Activated CD4-positive, alpha-beta T cell treated with anti-CD3 and anti-CD28 coated beads for 36 hours (primary cell): ENCODE data around the gene SPEM1. TPM values are rescaled to one million over a fixed set of nuclear protein-coding genes. Genes with fewer than 3 reads are reported as not detected.

ENCODE experiments used
- ATAC-seq: fragments of 200-7000 bp; cut with Tn5 transposase; one replicate; pipeline ENCODE4 v1.10.0; 2021; ENCODE audit warnings: mild to moderate bottlenecking, moderate library complexity
- CTCF ChIA-PET: fragments of 350-600 bp; sonication (Branson Sonifier 250); formaldehyde crosslinking; loops from one replicate; lab custom pipeline; 2021; ENCODE audit warnings: antibody characterized with exemption; lab: Charles Lee
- POLR2A ChIA-PET: fragments of 350-600 bp; sonication (Branson Sonifier 250); formaldehyde crosslinking; loops from one replicate; lab custom pipeline; 2021; ENCODE audit warnings: antibody characterized with exemption, inconsistent platforms; lab: Charles Lee
- DNase-seq: peaks from one replicate; pipeline ENCODE4 v3.0.0-alpha.2; 2020
- H3K27ac Mint-ChIP-seq: one replicate; pipeline ENCODE4 v1.8.0; 2021; ENCODE audit warnings: mixed read lengths
- H3K27me3 Mint-ChIP-seq: one replicate; pipeline ENCODE4 v1.8.0; 2021; ENCODE audit warnings: mixed read lengths
- H3K36me3 Mint-ChIP-seq: one replicate; pipeline ENCODE4 v1.8.0; 2021; ENCODE audit warnings: low read depth, mixed read lengths
- H3K4me1 Mint-ChIP-seq: one replicate; pipeline ENCODE4 v1.8.0; 2021; ENCODE audit warnings: mixed read lengths
- H3K4me3 Mint-ChIP-seq: one replicate; pipeline ENCODE4 v1.8.0; 2021; ENCODE audit warnings: mild to moderate bottlenecking, moderate library complexity, mixed read lengths
- H3K9me3 Mint-ChIP-seq: one replicate; pipeline ENCODE4 v1.8.0; 2021; ENCODE audit warnings: low read depth, mixed read lengths
- intact Hi-C, 2 experiments: fragments of 100-400 bp; cut with DNase I in 1 of 2; cut with micrococcal nuclease in 1 of 2; formaldehyde crosslinking; loops; one replicate each; pipeline versions ENCODE4 v1.14.2 to v1.15.1; 2022 to 2024; cut with DNase I, micrococcal nuclease
- total RNA-seq, 2 experiments: library from RNA; stranded (reverse); gene quantifications; one replicate each; pipeline ENCODE4 v1.2.3, GENCODE V29; 2021

The SPEM1 gene
- total RNA-seq, 2 experiments from 2014 or later, result not detected

- H3K9me3 Mint-ChIP-seq, result no peaks in the 10 kb centered on the region
- no peak overlapping the region for H3K27ac Mint-ChIP-seq
- H3K4me3 Mint-ChIP-seq, result no peak overlapping the region
- H3K36me3 Mint-ChIP-seq, result no peaks in the 10 kb centered on the region
- POLR2A ChIA-PET, result no interaction called here
- H3K4me1 Mint-ChIP-seq, result no peaks in the 10 kb centered on the region
- DNase-seq, result no peak
- intact Hi-C loops, result no loop called here
- no peak for ATAC-seq
- CTCF ChIA-PET, result no interaction called here
- H3K27me3 Mint-ChIP-seq, result no peaks in the 10 kb centered on the region
These were observed 1.1 kb downstream of the SPEM1 start for GRCh38 chr17:7421186-7421585.

GRCh38 chr17:7423679-7424078 is 3.6 kb downstream of the SPEM1 start:
- H3K4me1 Mint-ChIP-seq, result no peaks in the 10 kb centered on the region
- no peaks in the 10 kb centered on the region for H3K36me3 Mint-ChIP-seq
- no peaks in the 10 kb centered on the region for H3K9me3 Mint-ChIP-seq
- no peak overlapping the region for H3K4me3 Mint-ChIP-seq
- ATAC-seq (no peak), DNase-seq (no peak)
- H3K27me3 Mint-ChIP-seq, result no peaks in the 10 kb centered on the region
- no peak overlapping the region for H3K27ac Mint-ChIP-seq
- intact Hi-C loops, result no loop called here
- ChIA-PET CTCF (interaction anchor here (0.6 to 0.7 kb wide), 2 partner anchors 10 to 219 kb away, joined by 3 read pairs; no protein-coding TSS in a partner anchor), POLR2A (interaction anchor here (0.6 kb wide), 1 partner anchor 263 kb away, joined by 3 read pairs; the partner anchor contains the start of gene TP53)

DNA sequence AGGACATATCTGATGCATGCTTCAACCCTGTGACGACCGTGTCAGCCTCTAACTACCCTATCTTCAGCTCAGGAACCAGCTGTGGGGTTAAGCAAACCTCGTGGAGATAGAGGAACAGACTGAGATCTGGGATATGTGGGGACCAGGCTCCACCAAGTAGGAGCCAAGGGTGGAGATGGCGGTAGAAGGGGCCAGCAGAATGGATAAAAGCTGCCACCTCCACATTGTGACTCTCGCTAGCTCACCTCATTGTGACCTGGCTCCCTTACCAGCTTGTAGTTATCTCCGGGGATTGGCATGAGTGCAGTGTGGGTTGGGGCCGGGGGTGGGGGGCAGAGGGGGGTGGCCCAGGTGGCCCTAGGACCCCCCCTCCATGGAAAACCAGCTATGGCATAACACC is 5.2 kb downstream of the SPEM1 start, which contains the start of gene SPEM2:
Gene SPEM2 (plus strand): TSS at position 301 of the 400 bp plus-strand sequence. CDS start 73 bp downstream, at position 374.
- Mint-ChIP-seq H3K4me3 (no peak within 1 kb of the TSS), H3K9me3 (no peaks in the 10 kb centered on the region), H3K27me3 (no peaks in the 10 kb centered on the region), H3K27ac (no peak within 1 kb of the TSS), H3K4me1 (no peaks in the 10 kb centered on the region), H3K36me3 (no peaks in the 10 kb centered on the region)
- no peak for ATAC-seq
- ChIA-PET POLR2A (no interaction called here), CTCF (interaction anchor here (1.1 kb wide), 1 partner anchor 12 kb away, joined by 4 read pairs; no protein-coding TSS in a partner anchor)
- intact Hi-C loops, result no loop called here
- DNase-seq, result no peak

DNA sequence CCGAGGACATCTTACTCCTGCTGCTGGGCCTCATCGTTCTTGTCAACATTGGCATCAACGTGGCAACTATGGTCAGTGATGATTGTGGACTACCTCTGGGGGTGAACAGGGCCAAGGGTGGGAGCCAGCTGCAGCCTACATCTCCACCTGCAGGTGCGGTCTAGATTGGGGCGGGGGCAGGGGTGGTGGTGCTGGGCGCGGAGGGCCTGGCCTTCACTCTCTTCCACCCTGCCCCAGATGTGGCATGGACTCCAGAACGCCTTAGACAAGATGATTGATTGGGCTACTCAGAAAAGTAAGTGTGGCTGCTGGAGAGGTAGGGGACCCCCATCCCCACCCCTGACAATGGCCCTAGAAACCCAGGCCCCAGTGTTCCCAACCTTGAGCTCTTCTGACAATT is 5.6 kb downstream of the SPEM1 start:
- POLR2A ChIA-PET, result interaction anchor here (0.5 kb wide), 1 partner anchor 301 kb away, joined by 4 read pairs; no protein-coding TSS in a partner anchor
- H3K27ac Mint-ChIP-seq, result no peak overlapping the region
- DNase-seq (no peak), ATAC-seq (no peak)
- no peaks in the 10 kb centered on the region for H3K27me3 Mint-ChIP-seq
- no peak overlapping the region for H3K4me3 Mint-ChIP-seq
- H3K36me3 Mint-ChIP-seq, result no peaks in the 10 kb centered on the region
- CTCF ChIA-PET, result interaction anchor here (1.1 kb wide), 1 partner anchor 13 kb away, joined by 4 read pairs; no protein-coding TSS in a partner anchor
- no peaks in the 10 kb centered on the region for H3K4me1 Mint-ChIP-seq
- intact Hi-C loops, result no loop called here
- no peaks in the 10 kb centered on the region for H3K9me3 Mint-ChIP-seq

- H3K9me3 Mint-ChIP-seq, result no peaks in the 10 kb centered on the region
- POLR2A ChIA-PET, result interaction anchor here (0.5 kb wide), 1 partner anchor 302 kb away, joined by 4 read pairs; no protein-coding TSS in a partner anchor
- no peaks in the 10 kb centered on the region for H3K36me3 Mint-ChIP-seq
- CTCF ChIA-PET, result interaction anchor here (1.1 kb wide), 1 partner anchor 13 kb away, joined by 4 read pairs; no protein-coding TSS in a partner anchor
- H3K27me3 Mint-ChIP-seq, result no peaks in the 10 kb centered on the region
- ATAC-seq (no peak), DNase-seq (no peak)
- H3K27ac Mint-ChIP-seq, result no peak overlapping the region
- no peaks in the 10 kb centered on the region for H3K4me1 Mint-ChIP-seq
- intact Hi-C loops, result no loop called here
- no peak overlapping the region for H3K4me3 Mint-ChIP-seq
These were observed 6.2 kb downstream of the SPEM1 start for GRCh38 chr17:7426203-7426863.

DNA sequence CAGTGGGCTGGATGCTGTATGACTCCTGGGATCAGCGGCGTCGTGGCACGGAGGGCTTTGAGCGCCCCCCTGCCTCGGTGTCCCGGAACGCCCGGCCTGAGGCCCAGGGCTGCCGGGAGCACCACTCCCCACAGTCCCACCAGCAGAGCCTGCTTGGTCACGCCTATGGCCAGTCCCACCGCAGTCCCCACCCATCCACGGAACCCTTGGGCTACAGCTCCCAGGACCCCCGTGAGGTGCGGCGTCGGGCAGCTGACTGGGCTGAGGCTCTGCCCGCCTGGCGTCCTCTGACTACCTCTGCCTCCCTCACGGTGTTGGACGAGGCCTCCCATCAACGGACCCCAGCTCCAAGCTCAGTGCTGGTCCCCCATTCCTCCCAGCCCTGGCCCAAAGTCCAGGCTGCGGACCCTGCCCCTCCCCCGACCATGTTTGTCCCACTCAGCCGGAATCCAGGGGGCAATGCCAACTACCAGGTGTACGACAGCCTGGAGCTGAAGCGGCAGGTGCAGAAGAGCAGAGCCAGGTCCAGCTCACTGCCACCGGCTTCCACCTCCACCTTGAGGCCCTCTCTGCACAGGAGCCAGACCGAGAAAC is 6.9 kb downstream of the SPEM1 start:
- CTCF ChIA-PET, result no interaction called here
- Mint-ChIP-seq H3K27me3 (no peaks in the 10 kb centered on the region), H3K36me3 (no peaks in the 10 kb centered on the region), H3K27ac (no peak overlapping the region), H3K4me3 (no peak overlapping the region), H3K4me1 (no peaks in the 10 kb centered on the region), H3K9me3 (no peaks in the 10 kb centered on the region)
- DNase-seq (no peak), ATAC-seq (no peak)
- POLR2A ChIA-PET, result no interaction called here
- intact Hi-C loops, result no loop called here

GRCh38 chr17:7427549-7427948 is 7.4 kb downstream of the SPEM1 start:
- DNase-seq (no peak), ATAC-seq (no peak)
- H3K9me3 Mint-ChIP-seq, result no peaks in the 10 kb centered on the region
- intact Hi-C loops, result no loop called here
- no peak overlapping the region for H3K4me3 Mint-ChIP-seq
- H3K27ac Mint-ChIP-seq, result no peak overlapping the region
- CTCF ChIA-PET, result no interaction called here
- H3K4me1 Mint-ChIP-seq, result no peaks in the 10 kb centered on the region
- POLR2A ChIA-PET, result interaction anchor here (0.6 kb wide), 1 partner anchor 25 kb away, joined by 3 read pairs; no protein-coding TSS in a partner anchor
- H3K36me3 Mint-ChIP-seq, result no peaks in the 10 kb centered on the region
- H3K27me3 Mint-ChIP-seq, result no peaks in the 10 kb centered on the region

- H3K27ac Mint-ChIP-seq, result no peak within 1 kb of the TSS
- no peaks in the 10 kb centered on the region for H3K9me3 Mint-ChIP-seq
- no peak for ATAC-seq
- CTCF ChIA-PET, result interaction anchor here (0.7 kb wide), 1 partner anchor 205 kb away, joined by 4 read pairs; no protein-coding TSS in a partner anchor
- DNase-seq, result no peak
- no peak within 1 kb of the TSS for H3K4me3 Mint-ChIP-seq
- H3K36me3 Mint-ChIP-seq, result no peaks in the 10 kb centered on the region
- H3K4me1 Mint-ChIP-seq, result no peaks in the 10 kb centered on the region
- POLR2A ChIA-PET, result no interaction called here
- intact Hi-C loops, result no loop called here
- no peaks in the 10 kb centered on the region for H3K27me3 Mint-ChIP-seq
These were observed 8.4 kb downstream of the SPEM1 start, which contains the start of gene SPEM3 for GRCh38 chr17:7428557-7428956. SPEM3 (plus strand) TSS chr17:7428857; CDS start chr17:7428903, 46 bp downstream.

DNA sequence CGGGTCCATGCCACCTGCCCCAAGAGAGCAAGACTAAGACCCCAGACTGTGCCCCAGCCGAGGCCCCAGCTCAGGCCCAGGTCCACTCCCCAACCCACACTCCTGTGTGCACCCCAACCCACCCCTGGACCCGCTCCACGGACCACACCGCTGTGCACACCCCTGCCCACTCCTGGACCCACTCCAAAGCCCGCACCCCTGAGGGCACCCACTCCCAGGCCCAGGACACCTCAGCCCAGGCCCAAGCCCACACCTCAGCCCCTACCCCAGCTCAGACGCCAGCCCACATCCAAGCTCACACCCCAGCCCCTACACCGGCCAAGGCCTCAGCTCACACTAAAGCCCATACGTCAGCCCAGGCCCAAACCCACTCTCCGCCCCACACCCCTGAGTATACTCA is 9.6 kb downstream of the SPEM1 start:
- DNase-seq (no peak), ATAC-seq (no peak)
- no peaks in the 10 kb centered on the region for H3K9me3 Mint-ChIP-seq
- POLR2A ChIA-PET, result interaction anchor here (0.6 kb wide), 1 partner anchor 51 kb away, joined by 3 read pairs; no protein-coding TSS in a partner anchor
- no peak overlapping the region for H3K4me3 Mint-ChIP-seq
- H3K27me3 Mint-ChIP-seq, result no peaks in the 10 kb centered on the region
- CTCF ChIA-PET, result no interaction called here
- no peak overlapping the region for H3K27ac Mint-ChIP-seq
- intact Hi-C loops, result no loop called here
- no peaks in the 10 kb centered on the region for H3K4me1 Mint-ChIP-seq
- H3K36me3 Mint-ChIP-seq, result no peaks in the 10 kb centered on the region

GRCh38 chr17:7431231-7431630 is 11.1 kb downstream of the SPEM1 start:
- intact Hi-C loops, result no loop called here
- no peaks in the 10 kb centered on the region for H3K36me3 Mint-ChIP-seq
- no peaks in the 10 kb centered on the region for H3K9me3 Mint-ChIP-seq
- no peak overlapping the region for H3K27ac Mint-ChIP-seq
- H3K4me1 Mint-ChIP-seq, result peaks cover 5% of the 10 kb centered on the region
- POLR2A ChIA-PET, result no interaction called here
- ATAC-seq (no peak), DNase-seq (no peak)
- CTCF ChIA-PET, result interaction anchor here (0.5 to 0.6 kb wide), 2 partner anchors 61 to 184 kb away, joined by 3 to 5 read pairs; no protein-coding TSS in a partner anchor
- no peak overlapping the region for H3K4me3 Mint-ChIP-seq
- H3K27me3 Mint-ChIP-seq, result no peaks in the 10 kb centered on the region

- no peaks in the 10 kb centered on the region for H3K27me3 Mint-ChIP-seq
- CTCF ChIA-PET, result interaction anchor here (0.6 kb wide), 1 partner anchor 151 kb away, joined by 3 read pairs; the partner anchor contains the start of gene SLC2A4
- ATAC-seq (no peak), DNase-seq (no peak)
- H3K36me3 Mint-ChIP-seq, result peaks cover 2% of the 10 kb centered on the region
- POLR2A ChIA-PET, result no interaction called here
- H3K27ac Mint-ChIP-seq, result no peak overlapping the region
- intact Hi-C loops, result no loop called here
- no peaks in the 10 kb centered on the region for H3K9me3 Mint-ChIP-seq
- no peak overlapping the region for H3K4me3 Mint-ChIP-seq
- peaks cover 12% of the 10 kb centered on the region for H3K4me1 Mint-ChIP-seq
These were observed 12.2 kb downstream of the SPEM1 start for GRCh38 chr17:7432296-7432695.
